MG63 (cell line): ENCODE data around the gene MIPOL1. TPM values are rescaled to one million over a fixed set of nuclear protein-coding genes. Genes with fewer than 3 reads are reported as not detected.

Experiments
- DNase-seq: peaks from one replicate; pipeline ENCODE4 v3.0.0-alpha.2; 2020
- H3K27me3 ChIP-seq: fragments of 250-450 bp; sonication (Bioruptor Pico); 2 replicates; pipeline ENCODE4 v1.5.1; 2020; ENCODE audit warnings: mild to moderate bottlenecking, moderate library complexity
- H3K36me3 ChIP-seq: fragments of 250-450 bp; sonication (Bioruptor Pico); 2 replicates; pipeline ENCODE4 v1.5.1; 2020; ENCODE audit warnings: mild to moderate bottlenecking, moderate library complexity
- H3K4me3 ChIP-seq: fragments of 250-450 bp; sonication (Bioruptor Pico); 2 replicates; pipeline ENCODE4 v1.5.1; 2020; ENCODE audit warnings: mild to moderate bottlenecking, moderate library complexity
- H3K9me3 ChIP-seq: fragments of 250-450 bp; sonication (Bioruptor Pico); 2 replicates; pipeline ENCODE4 v1.5.1; 2020; ENCODE audit warnings: mild to moderate bottlenecking, moderate library complexity
- total RNA-seq: library from RNA; depleted of rRNA; stranded (reverse); fragments of >200 nt; shearing (Covaris generic); gene quantifications from 2 replicates; pipeline ENCODE4 v1.2.3, GENCODE V29; 2014; ENCODE audit warnings: low replicate concordance

The MIPOL1 gene
- total RNA-seq, 1 experiment from 2014 or later: 6.0 TPM

DNA sequence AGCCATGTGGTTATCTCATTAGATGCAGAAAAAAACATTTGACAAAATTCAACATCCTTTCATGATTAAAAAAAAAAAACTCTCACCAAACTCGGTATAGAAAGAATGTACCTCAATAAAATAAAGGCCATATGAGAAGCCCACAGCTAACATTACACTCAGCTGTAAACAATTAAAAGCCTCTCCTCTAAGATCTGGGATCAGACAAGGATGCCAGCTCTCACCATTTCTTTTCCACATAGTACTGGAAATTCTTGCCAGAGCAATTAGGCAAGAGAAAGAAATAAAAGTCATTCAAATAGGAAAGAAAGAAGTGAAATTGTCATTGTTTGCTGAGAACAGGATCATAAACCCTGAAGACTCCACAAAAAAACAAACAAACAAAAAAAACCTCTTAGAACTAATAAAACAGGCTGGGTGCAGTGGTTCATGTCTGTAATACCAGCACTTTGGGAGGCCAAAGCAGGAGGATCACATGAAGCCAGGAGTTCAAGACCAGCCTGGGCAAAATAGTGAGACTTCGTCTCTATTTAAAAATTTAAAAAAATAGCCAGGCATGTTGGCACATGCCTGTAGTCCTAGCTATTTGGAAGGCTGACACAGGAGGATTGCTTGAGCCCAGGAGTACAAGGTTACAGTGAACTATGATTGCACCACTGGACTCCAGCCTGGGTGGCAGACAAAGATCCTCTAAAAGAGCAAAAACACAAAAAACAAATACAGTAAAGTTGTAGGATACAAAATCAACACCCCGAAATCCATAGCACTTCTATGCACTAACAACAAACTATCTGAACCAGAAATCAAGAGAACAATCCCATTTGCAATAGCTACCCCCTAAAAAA lies 282.9 kb downstream of the MIPOL1 start:
- Histone ChIP-seq H3K36me3 (no peaks in the 10 kb centered on the region), H3K4me3 (no peak overlapping the region), H3K9me3 (no peaks in the 10 kb centered on the region), H3K27me3 (no peaks in the 10 kb centered on the region)
- no peak for DNase-seq

DNA sequence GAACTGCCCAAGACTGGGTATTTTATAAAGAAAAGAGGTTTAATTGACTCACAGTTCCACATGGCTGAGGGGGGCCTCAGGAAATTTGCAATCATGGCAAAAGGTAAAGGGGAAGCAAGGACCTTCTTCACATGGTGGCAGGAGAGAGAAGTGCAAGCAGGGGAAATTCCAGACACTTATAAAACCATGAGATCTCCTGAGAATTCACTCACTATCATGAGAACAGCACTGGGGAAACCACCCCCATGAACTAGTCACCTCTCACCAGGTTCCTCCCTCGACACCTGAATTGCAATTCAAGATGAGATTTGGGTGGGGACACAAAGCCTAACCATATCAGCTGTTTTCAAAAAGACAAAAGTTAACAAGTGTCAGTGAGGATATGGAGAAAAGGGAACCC lies 284.7 kb downstream of the MIPOL1 start:
- Histone ChIP-seq H3K4me3 (no peak overlapping the region), H3K36me3 (no peaks in the 10 kb centered on the region), H3K9me3 (no peaks in the 10 kb centered on the region), H3K27me3 (no peaks in the 10 kb centered on the region)
- DNase-seq: no peak

DNA sequence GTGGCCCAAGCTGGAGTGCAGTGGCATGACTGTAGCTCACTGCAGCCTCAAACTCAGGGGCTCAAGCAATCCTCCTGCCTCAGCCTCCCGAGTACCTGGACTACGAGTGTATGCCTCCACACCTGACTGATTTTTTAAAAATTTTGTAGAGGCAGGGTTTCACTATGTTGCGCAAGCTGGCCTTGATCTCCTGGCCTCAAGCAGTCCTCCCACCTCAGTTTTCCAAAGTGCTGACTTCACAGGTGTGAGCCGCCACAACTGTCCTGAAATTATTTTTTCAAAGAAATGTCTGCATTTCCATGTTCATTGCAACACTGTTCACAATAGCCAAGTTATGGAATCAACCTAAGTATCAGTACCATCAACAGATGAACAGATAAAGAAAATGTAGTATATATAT lies 285.9 kb downstream of the MIPOL1 start:
- H3K27me3 ChIP-seq: no peaks in the 10 kb centered on the region

DNA sequence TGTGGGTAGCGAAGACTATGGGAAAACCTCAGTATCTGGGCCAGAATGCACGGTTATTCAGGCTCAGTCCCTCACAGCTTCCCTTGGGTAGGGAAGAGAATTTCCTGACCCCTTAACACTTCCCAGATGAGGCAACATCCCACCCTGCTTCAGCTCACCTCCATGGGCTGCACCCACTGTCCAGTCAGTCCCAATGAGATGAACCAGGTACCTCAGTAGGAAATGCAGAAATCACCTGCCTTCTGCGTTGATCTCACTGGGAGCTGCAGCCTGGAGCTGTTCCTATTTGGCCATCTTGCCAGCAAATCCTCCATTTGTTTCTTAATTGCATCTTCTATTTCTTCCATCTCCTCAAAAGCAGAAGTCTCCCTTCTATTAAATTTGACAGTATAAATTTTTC lies 292.9 kb downstream of the MIPOL1 start:
- Histone ChIP-seq H3K36me3 (no peaks in the 10 kb centered on the region), H3K4me3 (no peak overlapping the region), H3K9me3 (no peaks in the 10 kb centered on the region), H3K27me3 (no peaks in the 10 kb centered on the region)
- no peak for DNase-seq

More for the DNA sequence above, 285.9 kb downstream of the MIPOL1 start:
- no peak for DNase-seq
- H3K4me3 ChIP-seq: no peak overlapping the region
- no peaks in the 10 kb centered on the region for H3K36me3 ChIP-seq
- H3K9me3 ChIP-seq: no peaks in the 10 kb centered on the region

DNA sequence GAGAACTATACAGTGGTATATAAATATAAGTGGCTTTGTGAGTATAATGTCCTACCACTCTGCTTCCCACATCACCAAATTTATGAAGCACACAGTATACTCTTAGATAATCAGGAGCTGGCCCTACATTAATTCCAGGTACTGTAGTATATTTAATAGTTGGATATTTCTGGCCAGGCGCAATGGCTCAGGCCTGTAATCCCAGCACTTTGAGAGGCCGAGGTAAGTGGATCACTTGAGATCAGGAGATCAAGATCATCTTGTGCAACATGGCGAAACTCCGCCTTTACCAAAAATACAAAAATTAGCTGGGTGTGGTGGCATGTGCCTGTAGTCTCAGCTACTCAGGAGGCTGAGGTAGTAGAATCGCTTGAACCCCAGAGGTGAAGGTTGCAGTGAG lies 293.3 kb downstream of the MIPOL1 start:
- no peaks in the 10 kb centered on the region for H3K36me3 ChIP-seq
- no peaks in the 10 kb centered on the region for H3K9me3 ChIP-seq
- DNase-seq: no peak
- H3K27me3 ChIP-seq: no peaks in the 10 kb centered on the region
- no peak overlapping the region for H3K4me3 ChIP-seq

DNA sequence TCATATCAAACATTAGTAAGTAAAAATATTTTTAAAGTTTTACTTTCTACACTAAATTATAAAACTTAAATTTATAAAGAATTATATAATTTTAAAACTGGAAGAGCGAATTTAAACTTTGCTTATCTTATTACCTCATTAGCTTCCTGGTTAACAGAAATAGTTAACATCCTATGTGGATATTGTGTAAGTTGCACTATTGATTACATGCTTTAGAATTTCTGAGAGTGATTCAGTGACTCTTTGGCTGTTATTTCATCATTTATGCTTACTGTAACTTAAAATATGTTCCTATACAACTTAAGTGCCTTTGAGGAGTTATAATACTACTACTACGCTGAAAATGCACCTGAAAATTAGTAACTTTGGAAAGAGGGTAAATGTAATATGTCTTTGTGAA lies 295.9 kb downstream of the MIPOL1 start:
- no peaks in the 10 kb centered on the region for H3K27me3 ChIP-seq
- H3K4me3 ChIP-seq: no peak overlapping the region
- H3K36me3 ChIP-seq: no peaks in the 10 kb centered on the region
- no peak for DNase-seq
- H3K9me3 ChIP-seq: no peaks in the 10 kb centered on the region

DNA sequence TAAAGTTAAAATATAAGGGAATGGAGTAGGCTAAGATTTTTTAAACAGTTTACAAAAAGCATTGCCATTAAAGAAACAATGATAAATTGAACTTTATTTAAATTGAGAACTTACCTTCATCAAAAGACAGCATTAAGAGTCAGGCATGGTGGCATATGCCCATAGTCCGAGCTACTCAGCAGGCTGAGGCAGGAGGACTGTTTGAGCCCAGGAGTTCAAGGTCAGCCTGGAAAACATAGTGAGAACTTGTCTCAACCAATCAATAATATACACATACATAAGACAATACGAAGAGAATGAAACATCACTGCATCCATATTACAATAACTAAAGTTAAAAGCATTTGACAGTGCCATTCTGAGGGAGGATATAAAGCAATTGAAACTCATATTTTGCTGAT lies 299.7 kb downstream of the MIPOL1 start:
- DNase-seq: no peak
- Histone ChIP-seq H3K4me3 (no peak overlapping the region), H3K36me3 (no peaks in the 10 kb centered on the region), H3K9me3 (no peaks in the 10 kb centered on the region), H3K27me3 (no peaks in the 10 kb centered on the region)

DNA sequence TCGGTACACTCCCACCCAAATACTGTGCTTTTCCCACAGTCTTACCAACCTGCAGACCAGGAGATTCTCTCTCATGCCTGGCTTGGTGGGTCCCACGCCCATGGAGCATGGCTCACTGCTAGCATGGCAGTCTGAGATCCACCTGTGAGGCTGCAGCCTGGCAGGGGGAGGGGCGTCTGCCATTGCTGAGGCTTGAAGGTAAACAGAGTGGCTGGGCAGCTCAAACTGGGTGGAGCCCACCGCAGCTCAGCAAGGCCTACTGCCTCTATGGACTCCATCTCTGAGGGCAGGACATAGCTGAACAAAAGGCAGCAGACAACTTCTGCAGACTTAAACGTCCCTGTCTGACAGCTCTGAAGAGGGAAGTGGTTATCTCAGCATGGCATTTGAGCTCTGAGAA lies 304.1 kb downstream of the MIPOL1 start:
- H3K9me3 ChIP-seq: no peaks in the 10 kb centered on the region
- H3K4me3 ChIP-seq: no peak overlapping the region
- no peak for DNase-seq
- no peaks in the 10 kb centered on the region for H3K36me3 ChIP-seq
- no peaks in the 10 kb centered on the region for H3K27me3 ChIP-seq

DNA sequence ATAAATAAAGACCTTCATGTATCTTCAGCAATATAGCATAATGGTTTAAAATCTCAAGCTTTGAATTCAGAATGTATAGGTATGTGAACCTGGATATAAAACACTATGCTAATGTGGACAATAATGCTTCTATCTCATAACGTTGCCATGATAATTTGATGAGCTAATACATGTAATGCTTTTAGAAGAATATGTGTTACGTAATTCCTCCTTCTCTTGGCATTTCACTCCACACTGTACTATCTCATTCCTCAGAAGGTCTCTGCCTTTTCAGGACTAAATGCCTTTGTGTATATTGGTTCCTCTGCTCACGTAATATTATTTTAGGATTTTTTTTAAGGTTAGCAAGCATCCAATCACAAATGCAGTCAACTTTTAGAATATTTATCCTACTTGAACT lies 310.8 kb downstream of the MIPOL1 start:
- Histone ChIP-seq H3K4me3 (no peak overlapping the region), H3K36me3 (no peaks in the 10 kb centered on the region), H3K27me3 (no peaks in the 10 kb centered on the region), H3K9me3 (no peaks in the 10 kb centered on the region)
- DNase-seq: no peak

DNA sequence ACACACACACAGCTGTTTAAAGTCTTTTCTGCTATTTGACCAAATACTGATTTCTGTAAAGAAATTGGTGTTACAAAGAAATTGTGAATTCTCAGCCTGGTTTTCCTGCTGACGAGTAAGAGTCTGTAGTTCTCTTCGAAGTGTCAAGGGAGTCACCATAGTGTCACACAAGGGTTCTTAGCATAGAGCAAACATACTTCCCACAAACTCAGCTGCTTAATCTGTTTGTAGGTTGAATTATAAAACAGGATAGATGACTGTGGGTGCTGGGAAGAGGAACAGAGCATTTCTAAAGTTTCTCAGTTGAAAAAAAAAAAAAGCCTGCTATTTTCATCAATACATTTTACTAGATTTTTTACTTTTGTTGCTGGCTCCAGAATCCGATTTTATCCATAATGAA lies 314.4 kb downstream of the MIPOL1 start:
- no peaks in the 10 kb centered on the region for H3K36me3 ChIP-seq
- no peak for DNase-seq
- H3K27me3 ChIP-seq: no peaks in the 10 kb centered on the region
- no peaks in the 10 kb centered on the region for H3K9me3 ChIP-seq
- no peak overlapping the region for H3K4me3 ChIP-seq

DNA sequence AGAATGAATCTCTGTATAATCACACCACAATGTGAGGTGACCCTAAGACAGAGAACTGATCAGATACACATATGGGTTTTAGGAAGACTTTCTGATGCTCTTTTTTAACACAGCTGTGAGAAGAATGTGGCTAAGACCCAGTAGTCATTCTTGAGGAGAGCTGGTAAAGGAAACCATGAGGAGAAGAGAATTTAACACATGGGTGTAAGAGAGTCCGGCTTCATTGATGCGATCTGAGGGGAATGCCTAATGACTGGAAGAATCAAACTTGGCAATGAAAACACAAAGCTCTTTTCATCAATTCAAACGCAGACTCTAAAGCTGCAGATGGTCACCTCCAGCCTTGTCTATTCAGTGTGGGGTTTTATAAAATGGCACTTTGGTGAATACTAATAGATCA lies 318.0 kb downstream of the MIPOL1 start:
- Histone ChIP-seq H3K36me3 (no peaks in the 10 kb centered on the region), H3K4me3 (no peak overlapping the region), H3K9me3 (no peaks in the 10 kb centered on the region), H3K27me3 (no peaks in the 10 kb centered on the region)
- no peak for DNase-seq

DNA sequence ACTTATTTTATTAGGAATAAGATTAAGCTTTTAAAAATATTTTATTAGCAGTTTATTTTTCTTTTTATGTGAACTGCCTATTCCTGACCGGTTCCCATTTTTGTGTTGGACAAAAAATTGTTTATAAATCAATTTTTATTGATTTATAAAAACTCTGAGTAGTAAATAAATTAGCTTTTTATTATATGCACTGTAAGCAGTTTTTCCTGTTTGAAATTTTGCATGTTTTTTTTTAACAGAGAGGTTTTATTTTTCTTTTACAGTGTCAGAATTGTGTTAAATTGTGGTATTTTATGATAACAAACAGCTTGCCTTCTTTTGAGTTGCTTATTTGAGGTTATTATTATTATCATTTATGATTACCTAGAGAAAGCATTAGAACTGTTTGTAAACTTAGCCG lies 329.3 kb downstream of the MIPOL1 start:
- Histone ChIP-seq H3K27me3 (no peaks in the 10 kb centered on the region), H3K36me3 (no peaks in the 10 kb centered on the region), H3K9me3 (no peaks in the 10 kb centered on the region), H3K4me3 (no peak overlapping the region)
- DNase-seq: no peak

DNA sequence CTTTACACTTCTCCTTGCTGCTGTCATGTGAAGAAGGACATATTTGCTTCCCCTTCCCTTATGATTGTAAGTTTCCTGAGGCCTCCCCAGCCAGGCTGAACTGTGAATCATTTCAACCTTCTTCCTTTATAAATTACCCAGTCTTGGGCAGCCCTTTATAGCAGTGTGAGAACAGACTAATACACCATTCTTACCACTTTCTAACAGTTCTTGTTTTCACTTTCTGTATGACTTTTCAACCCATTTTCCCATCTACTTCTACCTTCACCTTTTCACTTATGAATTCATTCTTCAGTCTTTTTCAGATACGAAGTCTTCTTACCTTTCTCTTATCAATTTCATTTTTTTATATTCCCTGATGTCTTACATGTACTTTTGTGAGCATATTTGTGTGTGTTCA lies 342.3 kb downstream of the MIPOL1 start:
- Histone ChIP-seq H3K4me3 (no peak overlapping the region), H3K27me3 (no peaks in the 10 kb centered on the region), H3K36me3 (no peaks in the 10 kb centered on the region), H3K9me3 (no peaks in the 10 kb centered on the region)
- no peak for DNase-seq

DNA sequence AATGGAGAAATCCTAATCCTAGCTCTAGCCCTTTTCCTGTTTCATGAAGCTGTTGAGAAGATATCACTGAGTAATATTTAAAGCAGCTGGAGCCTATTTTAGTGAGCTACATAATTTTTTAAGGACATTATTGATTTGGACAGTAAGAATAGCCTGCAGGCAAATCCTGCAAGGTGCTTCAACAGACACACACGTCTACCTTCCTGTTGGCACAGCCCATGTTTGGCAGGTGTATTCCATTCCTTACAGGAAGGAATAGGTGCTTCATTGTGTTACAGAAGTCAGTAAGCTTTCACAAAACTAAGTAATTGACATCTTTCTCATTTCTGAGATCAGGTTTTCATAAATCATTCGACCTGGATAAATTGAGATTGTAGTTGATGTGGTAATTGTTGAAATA lies 346.7 kb downstream of the MIPOL1 start:
- no peaks in the 10 kb centered on the region for H3K36me3 ChIP-seq
- no peaks in the 10 kb centered on the region for H3K9me3 ChIP-seq
- no peak overlapping the region for H3K4me3 ChIP-seq
- no peaks in the 10 kb centered on the region for H3K27me3 ChIP-seq
- DNase-seq: no peak

DNA sequence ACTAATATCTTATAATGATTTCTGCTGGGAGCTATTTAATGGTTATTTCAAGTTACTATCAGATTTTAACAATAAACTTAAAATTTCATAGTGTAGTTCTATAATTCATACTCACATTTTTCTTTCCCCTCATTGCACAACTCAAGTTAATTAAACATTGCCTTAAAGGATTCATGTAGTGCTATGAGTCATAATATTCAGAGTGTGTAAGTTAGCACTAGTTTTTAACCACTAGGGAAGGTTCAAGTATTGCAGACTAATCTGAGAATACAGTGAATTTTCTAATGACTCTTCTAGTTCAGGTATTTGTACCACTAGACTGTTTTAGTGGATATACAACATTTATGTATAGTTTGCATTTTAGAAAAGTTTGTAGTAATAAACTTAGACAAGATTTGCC lies 347.4 kb downstream of the MIPOL1 start:
- no peaks in the 10 kb centered on the region for H3K36me3 ChIP-seq
- no peaks in the 10 kb centered on the region for H3K27me3 ChIP-seq
- DNase-seq: no peak
- no peak overlapping the region for H3K4me3 ChIP-seq
- no peaks in the 10 kb centered on the region for H3K9me3 ChIP-seq

DNA sequence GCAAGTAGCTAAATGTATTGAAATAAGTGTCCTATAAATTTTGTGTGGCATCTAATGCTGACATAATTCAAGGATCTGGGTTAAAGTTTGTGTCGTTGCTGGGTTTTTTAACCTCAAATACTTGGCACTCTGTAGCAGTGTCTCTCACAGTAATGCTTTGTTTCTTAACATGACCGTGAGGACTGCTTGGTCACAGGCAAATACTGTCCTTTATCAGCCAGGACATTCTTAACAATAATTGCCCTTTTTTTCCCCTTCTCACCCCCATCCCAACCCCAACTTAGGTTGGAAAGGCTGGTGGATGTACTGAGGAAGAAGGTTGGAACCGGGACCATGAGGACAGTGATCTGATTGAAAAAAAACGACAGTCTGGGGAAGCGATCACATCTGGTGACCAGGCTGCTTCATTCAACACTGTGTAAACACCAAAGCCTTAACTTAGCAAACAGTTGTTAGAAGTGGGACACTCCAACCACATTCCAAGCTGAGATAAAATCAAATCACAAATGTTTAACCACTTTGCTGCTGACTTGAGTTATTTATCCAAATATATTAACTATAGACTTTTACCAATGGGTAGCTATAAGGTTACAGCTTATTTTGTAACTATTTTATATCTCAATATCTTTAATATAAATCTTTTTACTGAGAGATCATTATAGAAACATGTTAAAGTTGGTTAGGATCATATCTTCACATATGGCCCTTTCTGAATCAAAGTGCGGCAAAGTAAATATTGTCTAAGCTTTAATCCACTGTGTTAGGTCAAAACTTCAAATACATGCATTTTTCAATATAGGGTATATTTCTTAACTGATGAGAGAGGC lies 349.1 kb downstream of the MIPOL1 start:
- Histone ChIP-seq H3K36me3 (no peaks in the 10 kb centered on the region), H3K27me3 (no peaks in the 10 kb centered on the region), H3K9me3 (no peaks in the 10 kb centered on the region), H3K4me3 (no peak overlapping the region)
- no peak for DNase-seq

DNA sequence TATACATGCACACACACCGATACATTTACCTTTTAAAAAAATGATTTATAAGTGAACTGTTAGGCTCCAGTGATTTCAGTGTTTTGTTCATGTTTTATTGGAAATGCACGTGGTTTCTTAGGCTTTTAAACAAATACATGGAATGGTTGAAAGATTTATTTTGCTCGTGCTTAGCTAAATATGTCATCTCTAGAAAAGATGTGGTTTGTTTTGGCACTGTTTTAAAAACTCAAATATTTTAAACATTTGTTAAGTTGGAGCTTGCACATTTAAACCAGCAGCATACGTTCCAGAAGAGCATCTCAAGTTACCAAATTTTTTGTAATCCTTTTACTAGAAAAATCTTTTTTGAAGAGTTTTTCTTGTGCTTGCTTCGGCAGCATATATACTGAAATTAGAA lies 352.8 kb downstream of the MIPOL1 start:
- DNase-seq: no peak
- no peaks in the 10 kb centered on the region for H3K27me3 ChIP-seq
- H3K36me3 ChIP-seq: no peaks in the 10 kb centered on the region
- no peak overlapping the region for H3K4me3 ChIP-seq
- H3K9me3 ChIP-seq: no peaks in the 10 kb centered on the region; the same call in 1 of the 2 replicates

DNA sequence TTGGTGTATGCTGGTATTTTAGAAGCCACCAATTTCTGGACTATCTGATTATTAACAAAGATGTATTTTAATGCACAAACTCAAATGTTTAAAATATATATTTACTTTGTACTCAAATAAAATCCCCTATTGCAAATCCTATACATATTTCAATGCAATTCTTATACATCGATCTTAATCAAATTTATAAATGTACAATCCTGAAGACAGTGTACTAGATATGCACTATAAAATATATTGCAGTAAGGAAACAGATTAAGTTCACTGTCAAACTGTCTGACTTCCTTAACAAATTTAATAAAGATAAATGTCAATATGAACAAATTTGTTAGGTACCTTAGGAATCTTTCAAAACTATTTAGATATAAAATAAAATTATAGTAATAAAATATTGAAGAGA lies 353.4 kb downstream of the MIPOL1 start:
- DNase-seq: no peak
- H3K27me3 ChIP-seq: no peaks in the 10 kb centered on the region
- H3K4me3 ChIP-seq: no peak overlapping the region
- no peaks in the 10 kb centered on the region for H3K36me3 ChIP-seq
- no peaks in the 10 kb centered on the region; the same call in 1 of the 2 replicates for H3K9me3 ChIP-seq
